NCI-H128 (cell line): ENCODE data around the gene ZNF202.
"Not testable (repeated sequence)": the region's sequence is repeated elsewhere in the genome, so short reads cannot be mapped to it uniquely, and the experiment has no call there.

Source experiments
- DNase-seq: peaks from one replicate; lab custom pipeline; 2025; ENCODE audit not compliant: unreplicated experiment; lab: John Stamatoyannopoulos, UW

ZNF202 gene

GRCh38 chr11:123741159-123742030 is at the start of gene ZNF202:
Gene ZNF202 (minus strand): TSS chr11:123741660. CDS start chr11:123730888, 10,772 bp downstream.
- peak; percentile 79 for DNase-seq

DNA sequence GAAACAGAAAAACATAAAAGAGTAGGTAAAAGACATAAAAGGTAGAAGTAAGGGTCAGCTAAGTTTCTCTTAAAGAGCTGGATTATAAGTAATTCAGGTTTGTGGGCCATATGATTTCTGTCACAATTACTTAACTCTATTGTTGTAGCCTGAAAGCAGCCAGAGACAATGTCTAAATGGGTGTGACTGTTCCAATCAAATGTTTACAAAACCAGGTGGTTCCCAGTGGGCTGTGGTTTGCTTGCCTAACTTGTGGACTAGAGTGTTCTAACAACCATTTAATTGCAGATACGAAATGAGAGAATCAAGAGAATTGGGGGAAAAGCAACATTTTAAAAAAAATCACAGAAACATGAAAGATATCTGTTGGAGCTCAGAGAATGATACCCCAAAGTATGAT is 42.1 kb upstream of the ZNF202 start:
- no peak for DNase-seq

GRCh38 chr11:123778511-123778910 is 37.1 kb upstream of the ZNF202 start:
- no peak for DNase-seq

- DNase-seq = no peak
Measured at GRCh38 chr11:123775715-123776549, 34.5 kb upstream of the ZNF202 start.

DNA sequence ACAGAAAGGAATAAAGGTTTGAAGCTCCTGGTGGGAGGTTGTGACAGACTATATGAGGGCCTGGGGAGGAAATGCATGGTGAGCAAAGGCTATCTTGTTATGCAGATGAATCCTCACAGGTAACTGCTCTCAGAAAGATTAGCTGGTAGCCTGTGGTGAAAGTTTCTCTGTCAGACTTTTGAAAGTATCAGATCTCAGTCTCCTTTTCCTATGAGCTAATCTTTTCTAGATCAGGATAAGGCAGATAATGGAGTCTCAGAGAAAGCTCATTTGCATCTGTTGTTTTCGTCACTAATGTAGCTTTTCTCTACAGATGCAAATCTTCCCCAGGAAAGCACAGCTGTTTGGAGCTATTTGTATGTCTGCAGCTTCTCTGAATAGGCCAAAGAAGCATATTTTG is 33.8 kb upstream of the ZNF202 start:
- no peak for DNase-seq

DNA sequence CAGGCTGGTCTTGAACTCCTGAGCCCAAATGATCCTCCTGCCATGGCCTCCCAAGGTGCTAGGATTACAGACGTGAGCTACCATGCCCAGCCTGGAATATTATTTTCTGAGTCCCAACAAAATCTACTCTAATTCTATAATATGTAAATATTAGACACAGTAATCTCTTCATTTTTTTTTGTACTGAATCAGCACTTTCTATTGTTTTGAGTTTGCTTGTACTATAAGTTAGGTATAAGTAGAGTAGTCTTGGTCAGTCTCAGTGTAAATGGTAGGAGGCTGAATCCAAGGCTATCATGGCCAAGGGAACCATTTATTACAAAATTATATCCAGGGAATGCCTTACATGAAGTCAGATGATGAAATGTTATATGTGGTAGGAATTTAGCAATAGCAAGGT is 32.5 kb upstream of the ZNF202 start:
- no peak for DNase-seq

- DNase-seq = no peak
Measured at GRCh38 chr11:123773026-123773425, 31.6 kb upstream of the ZNF202 start.

GRCh38 chr11:123771664-123772063 is 30.2 kb upstream of the ZNF202 start:
- no peak for DNase-seq

DNA sequence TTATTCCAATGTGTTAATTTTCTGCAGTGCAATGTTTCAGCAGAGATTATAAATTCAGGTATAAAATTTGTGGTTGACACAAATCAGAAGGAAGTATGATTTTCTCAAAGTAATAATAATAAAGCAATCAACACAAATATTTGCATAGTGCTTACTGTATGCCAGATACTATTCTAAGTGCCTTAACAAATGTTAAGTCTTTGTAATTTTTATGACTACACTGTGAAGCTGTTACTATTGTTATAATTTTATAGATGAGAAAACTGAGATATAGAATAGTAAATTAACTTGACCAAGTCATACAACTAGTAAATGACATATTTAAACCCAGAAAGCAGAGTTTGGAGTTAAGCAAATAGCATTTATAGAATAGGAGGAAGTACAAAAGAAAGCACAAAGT is 29.3 kb upstream of the ZNF202 start:
- no peak for DNase-seq

DNA sequence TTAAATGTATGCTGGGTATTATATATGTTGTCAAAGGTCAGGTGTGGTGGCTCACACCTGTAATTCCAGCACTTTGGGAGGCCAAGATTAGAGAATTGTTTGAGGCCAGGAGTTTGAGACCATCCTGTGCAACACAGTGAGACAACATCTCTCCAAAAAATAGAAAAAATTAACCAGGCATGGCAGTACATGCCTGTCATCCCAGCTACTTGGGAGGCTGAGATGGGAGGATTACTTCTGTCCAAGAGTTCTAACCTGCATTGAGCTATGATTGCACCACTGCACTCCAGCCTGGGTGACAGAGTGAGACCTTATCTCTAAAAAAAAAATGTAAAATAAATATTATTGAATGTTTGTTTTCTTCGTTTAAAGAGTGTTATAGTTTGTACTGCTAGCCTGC is 24.1 kb upstream of the ZNF202 start:
- no peak for DNase-seq

DNA sequence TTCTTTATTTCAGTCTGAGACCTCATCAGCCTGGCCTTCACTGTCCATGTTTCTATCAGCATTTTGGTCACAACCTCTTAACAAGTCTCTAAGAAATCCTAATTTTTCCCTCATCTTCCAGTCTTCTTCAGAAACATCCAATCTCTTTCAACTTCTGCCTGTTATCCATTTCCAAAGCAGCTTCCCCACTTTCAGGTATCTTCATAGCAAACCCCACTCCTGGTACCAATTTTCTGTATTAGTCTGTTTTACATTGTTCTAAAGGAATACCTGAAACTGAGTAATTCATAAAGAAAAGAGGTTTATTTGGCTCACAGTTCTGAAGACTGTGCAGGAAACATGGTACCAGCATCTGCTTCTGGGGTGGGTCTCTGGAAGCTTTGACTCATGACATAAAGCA is 21.0 kb upstream of the ZNF202 start:
- no peak for DNase-seq

- no peak for DNase-seq
Measured at GRCh38 chr11:123760894-123761293, 19.4 kb upstream of the ZNF202 start.

DNA sequence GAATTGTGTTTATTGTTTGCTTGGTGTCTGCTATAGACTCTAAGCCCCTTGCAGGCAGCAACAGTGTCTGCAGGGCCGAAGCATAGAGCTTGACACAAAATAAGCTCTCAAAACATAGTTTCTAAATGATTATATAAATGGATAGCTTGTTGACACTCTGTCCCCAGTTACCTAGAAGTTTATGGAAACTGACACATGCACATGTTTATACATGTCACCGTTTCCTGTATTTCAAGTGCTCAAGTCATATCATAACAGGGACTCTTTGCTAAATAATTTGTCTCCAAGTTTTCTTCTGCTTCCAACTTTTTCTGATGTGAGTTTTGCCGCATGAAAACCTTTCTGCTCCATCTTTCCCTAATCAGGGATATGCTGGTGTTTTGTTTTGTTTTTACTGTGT is 16.5 kb upstream of the ZNF202 start:
- no peak for DNase-seq

GRCh38 chr11:123755813-123756212 is 14.4 kb upstream of the ZNF202 start:
- no peak for DNase-seq

GRCh38 chr11:123755344-123755743 is 13.9 kb upstream of the ZNF202 start:
- DNase-seq = no peak

- DNase-seq = no peak
Measured at GRCh38 chr11:123754101-123754568, 12.7 kb upstream of the ZNF202 start, which contains the start of gene OR6X1. Gene OR6X1 (minus strand): TSS chr11:123754518. CDS start chr11:123754518, 0 bp downstream.

- no peak for DNase-seq
Measured at GRCh38 chr11:123753110-123753509, 11.7 kb upstream of the ZNF202 start.

GRCh38 chr11:123751781-123752180 is 10.3 kb upstream of the ZNF202 start:
- DNase-seq = no peak

- not testable (repeated sequence) for DNase-seq
Measured at GRCh38 chr11:123748349-123748748, 6.9 kb upstream of the ZNF202 start.

DNA sequence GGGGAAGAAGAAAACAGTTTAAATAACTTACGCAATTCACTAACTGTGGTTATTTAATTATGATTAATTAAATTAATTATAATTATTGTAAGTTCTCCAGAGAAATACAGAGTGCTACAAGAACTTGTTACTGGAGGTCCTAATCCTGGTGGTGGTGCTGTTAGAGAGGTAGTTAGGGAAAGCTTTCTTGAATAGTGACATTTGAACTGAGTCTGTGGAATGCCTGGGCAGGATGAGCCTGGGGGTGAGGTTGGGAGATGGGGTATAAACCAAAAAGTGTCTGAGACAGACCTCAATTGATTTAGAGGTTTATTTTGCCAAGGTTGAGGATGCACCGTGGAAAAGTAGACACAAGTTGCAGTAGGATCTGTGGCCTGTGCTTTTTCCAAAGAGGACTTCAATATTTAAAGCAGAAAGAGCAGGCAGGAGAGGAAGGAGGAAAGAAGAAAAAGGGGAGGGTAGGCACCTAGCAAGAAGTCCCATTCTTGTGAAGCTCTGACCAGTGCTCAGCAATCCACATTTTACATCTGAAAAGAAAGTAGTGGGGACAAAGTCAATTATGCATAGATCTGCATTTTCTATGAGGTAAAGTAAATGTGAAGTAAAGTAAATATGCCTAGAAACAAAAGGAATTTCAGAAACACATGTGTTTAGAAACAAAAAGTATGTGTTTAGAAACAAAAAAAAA is 4.4 kb upstream of the ZNF202 start:
- no peak for DNase-seq

DNA sequence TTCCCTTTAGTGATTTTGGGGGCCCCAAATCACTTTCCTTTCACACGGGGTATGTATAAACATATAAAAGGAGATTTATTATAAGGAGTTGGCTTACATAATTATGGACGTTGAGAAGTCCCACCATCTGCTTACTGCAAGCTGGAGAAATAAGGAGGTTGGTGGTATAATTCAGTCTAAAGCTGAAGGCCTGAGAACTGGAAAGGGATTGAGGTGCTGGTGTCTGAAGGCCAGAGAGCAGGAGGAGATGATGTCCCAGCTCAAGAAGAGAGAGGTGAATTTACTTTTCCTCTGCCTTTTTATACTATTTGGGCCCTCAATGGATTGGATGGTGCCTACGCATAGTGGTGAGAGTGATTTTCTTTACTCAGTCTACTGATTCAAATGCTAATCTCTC is 1.3 kb upstream of the ZNF202 start:
- no peak for DNase-seq
